DMS53 treated with DMSO at 0.1 percent for 48 hours (cell line): ENCODE measurements around the gene GPR171.
"Not testable (repeated sequence)": the region's sequence is repeated elsewhere in the genome, so short reads cannot be mapped to it uniquely, and the experiment has no call there.

ENCODE experiments used
- DNase-seq: peaks from one replicate; lab custom pipeline; 2025; ENCODE audit not compliant: unreplicated experiment; lab: John Stamatoyannopoulos, UW

The GPR171 gene

DNA sequence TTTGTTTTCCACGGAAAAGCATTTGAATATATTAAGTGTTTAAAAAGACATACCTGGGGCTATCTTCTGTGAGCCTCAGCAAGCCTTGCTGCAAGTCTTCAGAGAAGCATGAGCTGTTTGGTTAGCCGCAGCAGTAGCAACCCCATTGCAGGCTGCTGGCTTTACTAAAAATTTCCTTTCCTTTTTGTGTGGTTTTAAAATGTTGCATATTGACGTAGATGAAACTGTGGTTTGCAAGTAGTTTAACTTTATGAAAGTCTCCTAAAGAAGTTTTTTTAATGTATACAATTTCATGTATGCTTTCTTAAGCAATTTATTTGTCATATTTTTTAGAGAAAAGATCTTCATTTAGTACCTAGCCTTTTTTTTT lies at the start of gene GPR171:
Gene GPR171 (minus strand): TSS at position 166 of the 370 bp plus-strand sequence. CDS start 3,830 bp downstream, outside the sequence.
- no peak for DNase-seq

GRCh38 chr3:151248772-151249337 lies 45.8 kb upstream of the GPR171 start:
- no peak for DNase-seq

DNA sequence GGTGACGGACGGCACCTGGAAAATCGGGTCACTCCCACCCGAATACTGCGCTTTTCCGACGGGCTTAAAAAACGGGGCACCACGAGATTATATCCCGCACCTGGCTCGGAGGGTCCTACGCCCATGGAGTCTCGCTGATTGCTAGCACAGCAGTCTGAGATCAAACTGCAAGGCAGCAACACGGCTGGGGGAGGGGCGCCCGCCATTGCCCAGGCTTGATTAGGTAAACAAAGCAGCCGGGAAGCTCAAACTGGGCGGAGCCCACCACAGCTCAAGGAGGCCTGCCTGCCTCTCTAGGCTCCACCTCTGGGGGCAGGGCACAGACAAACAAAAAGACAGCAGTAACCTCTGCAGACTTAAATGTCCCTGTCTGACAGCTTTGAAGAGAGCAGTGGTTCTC lies 39.0 kb upstream of the GPR171 start:
- not testable (repeated sequence) for DNase-seq

DNA sequence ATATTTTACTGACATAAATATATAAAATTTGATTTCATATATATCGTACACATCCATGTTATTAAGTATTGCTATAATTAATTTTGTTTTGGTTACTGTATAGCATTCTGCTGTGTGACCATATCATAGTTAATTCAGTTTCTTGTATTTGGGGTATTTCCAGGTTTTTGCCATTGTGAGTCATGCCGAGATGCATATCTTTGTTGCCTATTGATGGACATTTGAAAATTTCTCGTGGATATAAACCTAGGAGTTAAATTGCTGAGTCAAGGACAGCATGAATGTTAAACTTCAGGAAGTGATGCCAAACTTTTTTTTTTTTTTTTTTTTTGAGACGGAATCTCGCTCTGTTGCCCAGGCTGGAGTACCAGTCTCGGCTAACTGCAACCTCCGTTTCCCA lies 33.7 kb upstream of the GPR171 start:
- no peak for DNase-seq

GRCh38 chr3:151236316-151236715 lies 33.3 kb upstream of the GPR171 start:
- DNase-seq, result no peak

DNA sequence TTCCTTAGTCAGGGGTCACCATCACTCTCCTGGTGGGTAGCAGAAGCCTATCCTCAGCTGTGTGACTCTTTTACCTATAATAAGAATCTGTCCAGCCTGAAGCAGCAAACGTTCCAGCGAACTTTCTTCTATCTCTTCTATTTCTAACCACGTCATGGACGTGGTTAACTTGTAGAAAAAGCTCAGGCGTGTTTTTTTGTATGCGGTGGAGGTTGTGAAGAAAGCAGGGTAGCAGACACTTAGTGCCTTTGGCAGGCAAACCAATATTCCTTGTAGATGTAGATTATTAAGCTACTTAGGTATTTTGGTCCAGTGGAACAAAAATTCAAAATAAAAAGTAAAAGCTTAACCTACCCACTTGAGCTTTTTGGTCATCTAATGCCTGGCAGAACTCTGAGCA lies 31.8 kb upstream of the GPR171 start:
- no peak for DNase-seq

DNA sequence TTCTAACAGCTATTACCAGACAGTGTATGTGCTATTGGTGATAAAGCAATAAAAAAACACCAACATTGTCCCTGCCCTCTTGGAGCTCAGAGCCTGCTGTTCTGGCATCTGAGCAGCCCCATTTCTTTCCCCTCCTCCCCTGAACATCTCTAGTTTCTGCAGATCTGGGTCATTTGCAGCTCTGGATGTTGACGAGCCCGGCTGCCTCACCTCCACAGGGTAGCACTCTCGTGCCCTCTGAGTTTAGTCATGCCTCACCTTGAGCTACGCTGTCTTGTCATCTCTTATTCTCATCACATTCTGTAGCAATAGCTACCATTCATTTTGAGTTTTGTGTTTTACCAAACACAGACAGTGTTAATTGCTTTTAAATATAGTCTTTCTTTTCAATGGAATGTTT lies 30.0 kb upstream of the GPR171 start:
- no peak for DNase-seq

DNA sequence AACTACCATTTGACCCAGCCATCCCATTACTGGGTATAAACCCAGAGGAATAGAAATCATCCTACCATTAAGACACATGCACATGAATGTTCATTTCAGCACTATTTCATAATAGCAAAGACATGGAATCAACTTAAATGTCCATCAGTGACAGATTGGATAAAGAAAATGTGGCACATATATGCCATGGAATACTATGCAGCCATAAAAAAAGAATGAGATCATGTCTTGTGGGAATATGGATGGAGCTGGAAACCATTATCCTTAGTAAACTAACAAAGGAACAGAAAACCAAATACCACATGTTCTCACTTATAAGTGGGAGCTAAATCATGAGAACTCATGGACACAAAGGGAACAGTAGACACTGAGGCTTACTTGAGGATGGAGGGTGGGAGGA lies 29.4 kb upstream of the GPR171 start:
- DNase-seq, result not testable (repeated sequence)

- no peak for DNase-seq
Observed at GRCh38 chr3:151230646-151231045, 27.6 kb upstream of the GPR171 start.

DNA sequence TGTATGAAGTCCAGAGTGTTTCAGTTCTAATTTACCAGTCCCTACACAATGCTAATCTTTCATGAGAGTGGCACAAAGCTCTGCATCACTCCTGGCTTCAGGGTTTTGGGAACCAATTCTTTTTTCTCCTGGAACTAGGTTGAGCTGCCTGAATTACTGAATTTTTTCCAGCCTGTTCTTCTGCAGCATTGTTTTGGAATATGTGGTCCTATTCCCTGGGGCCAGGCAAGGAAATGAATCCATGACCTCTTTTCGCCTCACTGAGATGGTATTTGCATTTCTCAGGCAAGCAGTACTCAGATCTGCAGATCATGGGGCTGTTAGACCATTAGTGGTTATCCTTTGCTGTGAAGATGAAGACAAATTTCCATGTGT lies 25.6 kb upstream of the GPR171 start:
- no peak for DNase-seq

GRCh38 chr3:151227807-151228665 lies 25.0 kb upstream of the GPR171 start:
- DNase-seq, result peak; percentile 12

GRCh38 chr3:151227266-151227806 lies 24.3 kb upstream of the GPR171 start:
- no peak for DNase-seq

- no peak for DNase-seq
Observed at GRCh38 chr3:151226825-151227224, 23.8 kb upstream of the GPR171 start.

DNA sequence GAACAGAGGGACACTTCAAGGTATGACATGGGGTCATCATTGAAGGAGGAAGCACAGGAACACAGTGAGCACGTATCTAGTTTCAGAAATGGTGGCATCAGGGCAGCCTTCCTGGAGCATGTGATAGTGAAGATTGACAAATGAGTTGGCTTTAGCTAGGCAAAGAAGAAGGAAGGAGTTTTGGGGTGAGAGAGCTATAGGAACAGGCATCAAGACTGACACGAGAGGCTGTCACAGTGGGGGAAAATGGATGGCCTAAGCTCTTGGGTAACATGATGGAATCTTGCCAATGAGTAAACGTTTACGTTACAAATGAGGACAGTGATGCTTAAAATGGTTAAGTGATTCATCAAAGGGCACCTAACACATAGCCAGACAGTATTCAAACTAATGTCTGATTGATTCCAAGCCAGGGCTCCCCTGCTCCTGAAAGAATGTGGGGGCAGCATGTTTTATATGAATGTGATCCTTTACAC lies 23.1 kb upstream of the GPR171 start:
- DNase-seq, result no peak

GRCh38 chr3:151225040-151225975 lies 22.3 kb upstream of the GPR171 start:
- DNase-seq, result no peak

- no peak for DNase-seq
Observed at GRCh38 chr3:151224268-151224866, 21.4 kb upstream of the GPR171 start.

DNA sequence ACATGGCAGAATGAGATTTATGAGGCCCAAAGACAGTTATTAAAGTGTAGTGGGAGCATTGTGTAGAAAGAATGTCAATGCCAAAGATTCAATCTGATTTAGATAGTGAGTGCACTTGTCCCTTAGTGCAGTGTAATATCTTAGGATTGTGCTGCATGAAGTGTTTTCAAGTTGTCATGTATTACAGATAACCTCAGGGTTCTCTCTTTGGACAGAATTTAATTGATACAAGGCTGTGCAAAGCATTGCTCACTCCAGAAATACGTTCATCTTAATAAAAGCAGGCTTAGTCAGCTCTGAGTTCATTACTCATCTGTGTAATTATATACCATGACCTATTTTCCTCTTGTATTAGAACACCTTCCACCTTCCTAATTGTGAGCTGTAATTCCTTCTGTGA lies 16.0 kb upstream of the GPR171 start:
- DNase-seq, result no peak

- no peak for DNase-seq
Observed at GRCh38 chr3:151218136-151218535, 15.1 kb upstream of the GPR171 start.

DNA sequence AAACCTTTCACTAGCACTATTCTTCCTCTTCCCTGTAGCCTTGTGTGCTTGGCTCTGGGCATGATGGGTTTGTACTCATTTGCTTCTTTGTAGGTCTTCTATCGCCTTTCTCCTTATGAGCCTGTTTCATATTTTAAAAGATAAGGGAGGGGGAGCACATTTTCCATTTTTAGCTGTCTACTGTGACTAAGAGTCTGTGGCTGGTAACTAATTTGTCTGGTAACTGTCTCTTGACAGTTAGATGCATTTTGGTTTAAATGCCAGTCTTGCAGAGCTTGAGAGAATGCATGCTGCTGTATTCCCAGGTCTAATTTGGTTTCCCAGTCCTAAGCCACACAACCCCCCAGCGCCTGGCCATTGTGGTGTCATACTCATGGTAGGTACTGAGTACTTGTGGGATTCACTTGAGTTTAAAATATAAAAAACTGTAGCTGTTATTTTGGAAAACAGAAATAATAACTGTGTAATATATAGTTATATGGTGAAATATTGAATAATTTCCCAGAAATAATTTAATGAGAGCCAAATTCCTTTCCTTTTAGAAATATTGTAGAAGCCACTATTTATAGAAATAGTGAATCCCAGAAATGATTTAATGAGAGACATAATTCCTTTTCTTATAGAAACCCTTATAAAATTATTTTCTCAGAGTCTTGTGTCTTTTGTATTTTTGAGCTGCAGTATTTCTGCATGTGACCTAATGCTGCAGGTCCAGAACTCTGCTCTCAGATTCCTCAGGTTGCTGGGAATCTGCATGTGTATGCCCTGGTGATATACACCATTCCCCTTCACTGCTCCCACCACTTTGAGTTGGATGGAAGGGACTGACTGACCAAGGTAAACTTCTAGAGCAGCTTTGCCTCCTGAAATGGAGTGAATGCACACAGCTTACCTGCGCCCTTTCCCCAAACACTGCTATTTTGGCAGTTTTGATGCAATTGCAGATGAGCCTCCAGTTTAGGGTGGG lies 13.9 kb upstream of the GPR171 start:
- no peak for DNase-seq

DNA sequence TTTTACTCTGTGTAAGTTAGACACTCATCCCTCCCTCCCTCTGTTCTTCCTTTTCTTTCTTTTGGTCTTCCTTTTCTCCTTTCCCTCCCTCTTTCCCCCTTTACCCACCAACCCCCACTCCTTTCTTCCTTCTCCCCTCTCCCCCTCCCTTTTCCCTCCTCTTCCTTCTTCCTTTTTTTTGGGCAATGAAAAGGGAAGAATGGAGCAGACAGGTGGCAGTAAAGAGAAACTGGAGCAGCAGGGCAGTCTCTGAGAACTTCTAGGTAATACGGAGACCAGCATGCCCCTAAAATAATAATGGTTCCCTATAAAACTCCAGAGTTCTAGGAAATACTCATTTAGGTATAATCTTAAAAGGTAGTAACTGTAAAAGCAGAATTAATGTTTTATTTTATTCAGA lies 11.4 kb upstream of the GPR171 start:
- no peak for DNase-seq
